Mammary epithelial cell (primary cell): ENCODE data around the gene NFATC1.

ENCODE experiments used
- EZH2 ChIP-seq: IDR thresholded peaks from 2 replicates; pipeline ENCODE4 v1.6.1; 2012; ENCODE audit warnings: low read length, inconsistent platforms, borderline replicate concordance
- TF ChIP-seq, protein P1 (sequence below), 2 donors: IDR thresholded peaks in 1 of 2; conservative IDR thresholded peaks in 1 of 2; 2 replicates each; pipeline ENCODE4 v1.5.1; 2011 to 2012; ENCODE audit warnings: inconsistent platforms in 2 of 2, low read length in 2 of 2, mild to moderate bottlenecking in 2 of 2, control low read depth in 1 of 2, low read depth in 1 of 2; ENCODE audit not compliant: insufficient read depth in 1 of 2; ENCODE audit errors: extremely low read depth in 1 of 2

DNA sequence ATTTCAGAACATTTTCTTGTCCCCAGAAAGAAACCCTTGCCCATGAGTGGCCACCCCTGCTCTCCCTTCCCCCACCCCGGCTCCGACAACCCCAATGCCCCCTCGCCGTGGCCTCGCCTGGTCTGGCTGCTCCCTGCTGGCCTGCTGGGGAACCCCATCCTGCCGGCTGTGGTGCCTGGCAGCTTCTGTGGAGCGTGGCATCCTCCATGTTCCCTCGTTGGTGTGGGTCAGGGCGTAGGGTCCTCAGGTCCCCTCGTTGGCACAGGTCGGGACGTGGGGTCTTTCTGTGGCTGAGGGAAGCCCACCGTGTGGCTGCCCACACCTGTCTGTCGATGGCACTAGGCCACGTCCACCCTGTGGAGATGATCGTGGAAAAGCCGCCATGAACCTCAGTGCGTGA, 61.9 kb downstream of the NFATC1 start:
- TF ChIP-seq, protein P1, sequence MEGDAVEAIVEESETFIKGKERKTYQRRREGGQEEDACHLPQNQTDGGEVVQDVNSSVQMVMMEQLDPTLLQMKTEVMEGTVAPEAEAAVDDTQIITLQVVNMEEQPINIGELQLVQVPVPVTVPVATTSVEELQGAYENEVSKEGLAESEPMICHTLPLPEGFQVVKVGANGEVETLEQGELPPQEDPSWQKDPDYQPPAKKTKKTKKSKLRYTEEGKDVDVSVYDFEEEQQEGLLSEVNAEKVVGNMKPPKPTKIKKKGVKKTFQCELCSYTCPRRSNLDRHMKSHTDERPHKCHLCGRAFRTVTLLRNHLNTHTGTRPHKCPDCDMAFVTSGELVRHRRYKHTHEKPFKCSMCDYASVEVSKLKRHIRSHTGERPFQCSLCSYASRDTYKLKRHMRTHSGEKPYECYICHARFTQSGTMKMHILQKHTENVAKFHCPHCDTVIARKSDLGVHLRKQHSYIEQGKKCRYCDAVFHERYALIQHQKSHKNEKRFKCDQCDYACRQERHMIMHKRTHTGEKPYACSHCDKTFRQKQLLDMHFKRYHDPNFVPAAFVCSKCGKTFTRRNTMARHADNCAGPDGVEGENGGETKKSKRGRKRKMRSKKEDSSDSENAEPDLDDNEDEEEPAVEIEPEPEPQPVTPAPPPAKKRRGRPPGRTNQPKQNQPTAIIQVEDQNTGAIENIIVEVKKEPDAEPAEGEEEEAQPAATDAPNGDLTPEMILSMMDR (conservative IDR thresholded peaks at IDR 0.05 in 1 of 2, IDR thresholded peaks at IDR 0.05 in 1 of 2; ENCODE audit: extremely low read depth in 1 of 2, insufficient read depth in 1 of 2, low read depth in 1 of 2, low read length in 2 of 2): no peak
- no peak for TF ChIP-seq EZH2
